ENCODE results near the gene KAZN.

KAZN gene

DNA sequence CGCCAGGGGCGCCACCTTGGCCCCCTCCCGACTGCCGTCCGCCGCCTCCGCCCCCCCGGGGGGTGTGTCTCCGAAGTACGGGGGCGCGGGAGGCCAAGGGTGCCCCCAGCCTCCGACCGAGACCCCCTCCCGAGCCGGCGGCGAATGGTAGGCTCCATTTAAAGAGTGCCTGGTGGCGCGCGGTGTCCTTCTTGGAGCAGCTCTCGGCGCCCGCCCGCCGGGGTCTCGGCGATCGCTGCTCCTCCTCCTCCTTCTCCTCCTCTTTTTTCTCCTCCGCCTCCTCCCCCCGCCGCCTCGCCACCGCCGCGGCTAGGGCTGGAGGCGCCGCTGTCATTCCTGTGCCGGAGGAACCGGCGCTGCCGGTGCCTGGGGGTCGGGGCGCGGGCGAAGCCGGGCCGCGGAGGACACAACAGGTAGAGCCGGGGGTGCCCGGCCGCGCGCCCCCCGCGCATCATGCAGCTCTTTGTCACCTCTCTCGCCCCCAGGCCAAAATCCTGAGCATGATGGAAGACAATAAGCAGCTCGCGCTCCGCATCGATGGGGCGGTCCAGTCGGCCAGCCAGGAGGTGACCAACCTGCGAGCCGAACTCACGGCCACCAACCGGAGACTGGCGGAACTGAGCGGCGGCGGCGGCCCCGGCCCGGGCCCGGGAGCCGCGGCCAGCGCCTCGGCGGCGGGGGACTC is at the start of gene KAZN:
KAZN (plus strand) TSS at position 188 of the 685 bp plus-strand sequence.
- Histone ChIP-seq H3K4me1 (ENCODE audit: control insufficient read depth, insufficient read depth, low read length, unreplicated experiment) (no peaks in the 10 kb centered on the region), H3K4me3 (ENCODE audit: low read depth, low read length) (peak within 1 kb of the TSS; percentile 68), H3K36me3 (ENCODE audit: insufficient read depth, low read length) (no peaks in the 10 kb centered on the region), H3K27ac (ENCODE audit: low read depth, low read length) (no peak within 1 kb of the TSS), H2AFZ (ENCODE audit: low read length, unreplicated experiment) (no peak within 1 kb of the TSS), H3K79me2 (ENCODE audit: control insufficient read depth, insufficient read depth, low read length, unreplicated experiment) (no peaks in the 10 kb centered on the region), H3K27me3 (ENCODE audit: insufficient read depth, low read length) (peaks cover 61% of the 10 kb centered on the region)

DNA sequence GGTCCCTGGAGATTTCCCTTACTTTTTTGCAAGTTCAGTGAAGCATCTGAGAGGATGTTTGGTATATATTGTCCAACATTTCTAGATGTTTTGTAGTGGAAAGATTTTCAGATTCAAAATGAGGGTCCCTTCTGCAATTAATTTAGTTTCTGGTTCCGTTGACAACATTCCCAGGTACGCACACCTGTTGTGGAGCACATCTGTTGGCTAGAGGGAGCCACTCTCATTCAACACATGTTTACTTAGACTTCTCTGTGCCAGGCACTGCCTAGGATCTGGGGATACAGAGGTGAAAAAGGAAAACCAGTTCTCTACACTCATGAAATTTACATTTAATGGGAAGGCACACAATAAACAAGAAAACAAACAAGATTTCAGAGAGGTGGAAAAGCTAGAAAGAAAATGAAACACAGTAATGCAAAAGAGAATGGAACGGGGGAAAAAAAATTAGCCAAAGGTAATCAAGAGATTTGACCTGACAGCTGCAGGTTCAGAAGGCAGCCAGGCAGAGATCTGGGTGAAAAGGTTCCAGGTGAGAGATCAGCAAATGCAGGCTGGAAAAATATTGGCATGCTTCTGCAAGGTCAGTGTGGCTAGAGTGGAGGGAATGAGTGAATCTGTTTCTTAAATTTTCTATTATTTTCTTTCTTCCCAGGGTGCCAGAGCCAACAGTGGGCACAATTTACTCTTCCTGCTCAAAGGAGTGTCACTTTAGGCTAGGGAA is 48.4 kb upstream of the KAZN start:
- Histone ChIP-seq H3K27me3 (ENCODE audit: insufficient read depth, low read length) (no peaks in the 10 kb centered on the region; the same call in 1 of the 2 replicates), H3K4me3 (ENCODE audit: low read depth, low read length) (no peak overlapping the region), H2AFZ (ENCODE audit: low read length, unreplicated experiment) (no peak overlapping the region)

DNA sequence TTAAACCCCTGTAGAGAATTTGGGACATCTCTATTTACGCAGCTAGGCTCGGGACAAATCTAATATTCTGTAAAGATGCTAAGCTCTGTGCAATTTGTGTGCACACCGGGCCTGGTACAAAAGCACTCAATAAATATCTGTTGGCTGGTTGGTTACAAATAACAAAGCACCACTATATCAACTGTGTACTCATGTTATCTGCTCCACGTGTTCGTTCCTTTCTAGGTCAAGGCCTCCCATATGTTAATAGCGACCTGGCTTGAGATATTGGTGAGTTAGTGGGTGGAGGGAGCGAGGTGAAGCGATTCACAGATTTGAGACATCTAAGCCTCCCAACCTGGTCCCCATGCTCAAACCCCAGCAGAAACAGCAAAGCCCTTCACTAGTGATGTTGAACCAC is 47.1 kb upstream of the KAZN start:
- Histone ChIP-seq H2AFZ (ENCODE audit: low read length, unreplicated experiment) (no peak overlapping the region), H3K27ac (ENCODE audit: low read depth, low read length) (no peak overlapping the region), H3K36me3 (ENCODE audit: insufficient read depth, low read length) (no peaks in the 10 kb centered on the region), H3K4me1 (ENCODE audit: control insufficient read depth, insufficient read depth, low read length, unreplicated experiment) (no peaks in the 10 kb centered on the region), H3K79me2 (ENCODE audit: control insufficient read depth, insufficient read depth, low read length, unreplicated experiment) (no peaks in the 10 kb centered on the region), H3K27me3 (ENCODE audit: insufficient read depth, low read length) (no peaks in the 10 kb centered on the region; the same call in 1 of the 2 replicates), H3K4me3 (ENCODE audit: low read depth, low read length) (no peak overlapping the region)

More for the DNA sequence above, 48.4 kb upstream of the KAZN start:
- H3K36me3 ChIP-seq (ENCODE audit: insufficient read depth, low read length), result no peaks in the 10 kb centered on the region
- H3K4me1 ChIP-seq (ENCODE audit: control insufficient read depth, insufficient read depth, low read length, unreplicated experiment), result no peaks in the 10 kb centered on the region
- H3K79me2 ChIP-seq (ENCODE audit: control insufficient read depth, insufficient read depth, low read length, unreplicated experiment), result no peaks in the 10 kb centered on the region
- no peak overlapping the region for H3K27ac ChIP-seq (ENCODE audit: low read depth, low read length)

DNA sequence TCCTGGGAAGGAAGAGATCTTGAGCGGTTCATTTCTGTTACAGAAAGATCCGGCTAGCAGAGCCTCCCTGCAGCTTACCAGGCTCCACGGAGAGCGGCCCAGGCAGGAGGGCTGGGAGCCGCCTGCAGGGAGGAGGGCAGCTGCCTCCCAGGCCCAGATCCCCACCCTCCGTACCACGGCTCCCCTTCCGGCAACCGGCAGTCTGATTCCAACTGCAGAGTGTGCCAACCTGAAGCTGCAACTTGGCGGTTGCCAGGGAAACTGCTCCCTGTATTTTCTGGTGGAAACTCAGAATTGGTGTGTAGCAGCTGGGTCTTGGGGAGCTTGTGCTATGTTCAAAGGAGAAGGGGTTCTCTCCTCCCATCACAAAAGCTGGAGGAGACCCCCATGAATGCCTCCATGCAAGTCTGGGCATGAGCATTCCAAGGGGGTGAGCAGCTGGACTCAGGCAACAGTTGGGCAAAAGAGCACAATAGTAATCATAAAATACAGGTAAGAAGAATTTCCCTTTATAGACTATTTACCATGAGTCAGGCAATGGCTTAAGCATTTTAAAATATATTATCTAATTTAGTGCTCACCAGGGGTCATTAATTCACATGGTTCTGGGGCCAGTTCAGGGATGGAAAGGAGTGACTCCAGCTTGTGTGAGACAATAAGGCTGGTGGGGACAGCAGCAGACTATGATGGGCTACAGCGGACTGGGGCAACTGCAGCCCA is 46.1 kb upstream of the KAZN start:
- no peaks in the 10 kb centered on the region for H3K4me1 ChIP-seq (ENCODE audit: control insufficient read depth, insufficient read depth, low read length, unreplicated experiment)
- H2AFZ ChIP-seq (ENCODE audit: low read length, unreplicated experiment), result no peak overlapping the region
- H3K79me2 ChIP-seq (ENCODE audit: control insufficient read depth, insufficient read depth, low read length, unreplicated experiment), result no peaks in the 10 kb centered on the region
- H3K4me3 ChIP-seq (ENCODE audit: low read depth, low read length), result no peak overlapping the region
- no peaks in the 10 kb centered on the region for H3K36me3 ChIP-seq (ENCODE audit: insufficient read depth, low read length)
- no peaks in the 10 kb centered on the region; the same call in 1 of the 2 replicates for H3K27me3 ChIP-seq (ENCODE audit: insufficient read depth, low read length)
- H3K27ac ChIP-seq (ENCODE audit: low read depth, low read length), result no peak overlapping the region

DNA sequence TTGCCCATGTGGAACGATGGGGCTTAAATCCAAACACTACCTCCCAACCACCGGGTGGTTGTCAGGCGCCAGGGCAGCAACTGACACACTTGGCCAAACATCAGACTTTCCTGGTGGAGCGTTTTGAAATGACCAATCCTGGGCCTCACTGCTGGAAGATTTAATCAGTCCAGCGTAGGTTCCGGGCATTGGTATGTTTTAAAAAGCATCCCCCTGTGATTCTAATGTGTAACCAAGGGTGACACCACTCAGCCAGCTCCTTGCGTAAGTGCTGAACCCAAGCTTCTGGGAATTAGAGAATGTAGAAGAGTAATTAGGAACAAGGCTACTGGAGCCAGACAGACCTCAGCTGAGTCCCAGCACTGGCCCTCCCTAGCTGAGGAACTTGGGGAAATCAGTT is 44.8 kb upstream of the KAZN start:
- H3K27me3 ChIP-seq (ENCODE audit: insufficient read depth, low read length), result no peaks in the 10 kb centered on the region; the same call in 1 of the 2 replicates
- no peak overlapping the region for H3K4me3 ChIP-seq (ENCODE audit: low read depth, low read length)
- H3K27ac ChIP-seq (ENCODE audit: low read depth, low read length), result no peak overlapping the region
- H3K36me3 ChIP-seq (ENCODE audit: insufficient read depth, low read length), result no peaks in the 10 kb centered on the region
- no peaks in the 10 kb centered on the region for H3K79me2 ChIP-seq (ENCODE audit: control insufficient read depth, insufficient read depth, low read length, unreplicated experiment)
- H3K4me1 ChIP-seq (ENCODE audit: control insufficient read depth, insufficient read depth, low read length, unreplicated experiment), result no peaks in the 10 kb centered on the region
- H2AFZ ChIP-seq (ENCODE audit: low read length, unreplicated experiment), result no peak overlapping the region

DNA sequence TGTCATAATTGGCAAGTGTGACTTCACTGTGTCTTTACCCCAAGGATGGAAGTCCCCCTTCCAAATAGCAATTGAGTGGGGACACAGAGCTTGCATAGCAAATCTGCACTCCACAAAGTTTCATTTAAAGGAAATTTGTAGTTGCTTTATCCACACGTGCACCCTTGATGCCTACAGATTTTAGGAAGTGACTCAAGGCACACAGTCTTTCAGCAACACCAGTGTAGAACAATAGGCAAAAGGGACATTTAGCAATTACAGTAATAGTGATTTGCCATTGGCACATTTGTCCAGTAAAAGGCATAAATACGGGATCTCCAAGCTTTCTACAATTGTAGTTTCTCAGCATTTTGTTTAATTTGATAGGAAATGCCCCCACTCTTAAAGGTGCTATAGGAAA is 43.4 kb upstream of the KAZN start:
- H3K4me1 ChIP-seq (ENCODE audit: control insufficient read depth, insufficient read depth, low read length, unreplicated experiment), result no peaks in the 10 kb centered on the region
- H3K27ac ChIP-seq (ENCODE audit: low read depth, low read length), result no peak overlapping the region
- no peaks in the 10 kb centered on the region for H3K79me2 ChIP-seq (ENCODE audit: control insufficient read depth, insufficient read depth, low read length, unreplicated experiment)
- H2AFZ ChIP-seq (ENCODE audit: low read length, unreplicated experiment), result no peak overlapping the region
- no peaks in the 10 kb centered on the region for H3K36me3 ChIP-seq (ENCODE audit: insufficient read depth, low read length)
- no peaks in the 10 kb centered on the region; the same call in 1 of the 2 replicates for H3K27me3 ChIP-seq (ENCODE audit: insufficient read depth, low read length)
- no peak overlapping the region for H3K4me3 ChIP-seq (ENCODE audit: low read depth, low read length)

DNA sequence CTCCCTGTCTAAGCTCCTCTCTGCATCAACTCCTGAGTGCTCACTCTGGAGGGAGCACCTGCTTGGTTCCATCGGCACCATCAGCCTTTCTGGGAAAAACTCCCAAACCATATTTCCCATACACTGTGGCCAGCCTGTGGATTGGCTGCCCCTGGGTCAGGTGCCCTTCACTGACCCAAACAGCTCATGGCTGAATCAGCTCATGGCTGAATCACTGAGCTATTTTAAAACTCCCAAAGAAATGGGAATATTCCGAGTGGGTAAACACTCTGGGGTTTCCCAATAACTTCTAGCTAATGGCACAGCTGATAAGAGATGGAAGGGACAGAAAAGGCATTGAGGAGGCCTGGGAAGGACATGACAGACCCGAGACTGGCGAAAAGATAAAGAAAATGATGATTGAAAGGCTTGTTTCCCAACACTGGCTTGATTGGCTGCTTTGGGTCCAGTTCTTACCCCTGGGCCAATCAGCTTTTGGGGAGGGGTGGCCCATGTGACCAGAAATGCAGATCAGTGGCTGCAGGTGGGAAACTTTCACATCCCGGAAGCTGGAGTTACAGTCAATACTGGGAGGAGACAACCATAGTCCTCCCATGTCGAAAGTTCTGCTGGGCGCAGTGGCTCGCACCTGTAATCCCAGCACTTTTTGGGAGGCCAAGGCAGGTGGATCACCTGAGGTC is 37.3 kb upstream of the KAZN start:
- Histone ChIP-seq H3K27me3 (ENCODE audit: insufficient read depth, low read length) (no peaks in the 10 kb centered on the region), H3K27ac (ENCODE audit: low read depth, low read length) (no peak overlapping the region), H2AFZ (ENCODE audit: low read length, unreplicated experiment) (no peak overlapping the region)

DNA sequence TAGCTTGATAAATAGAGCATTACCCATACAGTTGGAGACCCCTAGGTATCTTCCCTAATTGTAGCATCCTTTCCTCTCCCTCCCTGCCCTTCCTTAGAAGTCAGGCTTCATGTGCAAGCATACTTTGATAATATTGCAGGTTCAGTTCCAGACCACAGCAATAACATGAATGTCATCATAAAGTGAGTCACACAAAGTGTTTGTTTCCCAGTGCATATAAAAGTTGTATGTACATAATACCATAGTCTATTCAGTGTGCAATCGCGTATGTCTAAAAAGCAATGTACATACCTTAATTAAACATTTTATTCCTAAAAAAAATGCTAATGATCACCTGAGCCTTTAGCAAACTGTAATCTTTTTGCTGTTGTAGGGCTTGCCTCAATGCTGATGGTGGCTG is 33.4 kb upstream of the KAZN start:
- Histone ChIP-seq H3K27me3 (ENCODE audit: insufficient read depth, low read length) (no peaks in the 10 kb centered on the region), H3K79me2 (ENCODE audit: control insufficient read depth, insufficient read depth, low read length, unreplicated experiment) (no peaks in the 10 kb centered on the region), H3K36me3 (ENCODE audit: insufficient read depth, low read length) (no peaks in the 10 kb centered on the region), H2AFZ (ENCODE audit: low read length, unreplicated experiment) (no peak overlapping the region), H3K4me3 (ENCODE audit: low read depth, low read length) (no peak overlapping the region), H3K4me1 (ENCODE audit: control insufficient read depth, insufficient read depth, low read length, unreplicated experiment) (no peaks in the 10 kb centered on the region), H3K27ac (ENCODE audit: low read depth, low read length) (no peak overlapping the region)

More for the DNA sequence above, 37.3 kb upstream of the KAZN start:
- Histone ChIP-seq H3K36me3 (ENCODE audit: insufficient read depth, low read length) (no peaks in the 10 kb centered on the region), H3K4me3 (ENCODE audit: low read depth, low read length) (no peak overlapping the region), H3K79me2 (ENCODE audit: control insufficient read depth, insufficient read depth, low read length, unreplicated experiment) (no peaks in the 10 kb centered on the region), H3K4me1 (ENCODE audit: control insufficient read depth, insufficient read depth, low read length, unreplicated experiment) (no peaks in the 10 kb centered on the region)

DNA sequence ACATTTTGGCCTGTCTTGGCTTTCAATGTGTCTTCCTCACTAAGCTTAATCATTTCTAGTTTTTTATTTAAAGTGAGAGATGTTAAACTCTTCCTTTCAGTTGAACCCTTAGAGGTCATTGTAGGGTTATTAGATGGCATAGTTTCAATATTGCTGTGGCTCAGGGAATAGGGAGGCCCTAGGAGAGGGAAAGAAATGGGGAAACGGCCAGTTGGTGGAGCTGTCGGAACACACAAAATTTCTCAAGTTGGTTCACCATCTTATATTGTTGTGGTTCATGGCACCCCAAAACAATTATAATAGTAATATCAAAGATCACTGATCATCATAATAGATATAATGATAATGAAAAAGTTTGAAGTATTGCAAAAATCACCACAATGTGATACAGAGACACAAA is 31.4 kb upstream of the KAZN start:
- no peaks in the 10 kb centered on the region for H3K27me3 ChIP-seq (ENCODE audit: insufficient read depth, low read length)

DNA sequence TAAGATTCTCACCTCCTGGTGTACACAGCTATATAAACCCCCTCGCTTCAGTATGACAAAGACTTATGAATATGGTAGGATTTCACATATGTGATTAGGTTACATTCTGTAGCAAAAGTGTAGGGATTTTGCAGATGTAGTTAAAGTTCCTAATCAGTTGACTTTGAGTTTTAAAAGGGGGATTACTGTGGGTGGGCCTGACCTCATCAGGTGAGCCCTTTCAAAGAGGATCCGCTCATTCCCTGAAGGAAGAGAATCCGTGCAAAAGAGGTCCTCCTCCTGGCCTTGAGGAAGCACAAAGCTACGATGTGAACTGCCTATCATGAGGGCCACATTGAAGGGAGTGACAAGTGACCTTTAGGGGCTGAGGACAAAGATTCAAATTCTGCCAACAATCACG is 30.6 kb upstream of the KAZN start:
- Histone ChIP-seq H3K4me1 (ENCODE audit: control insufficient read depth, insufficient read depth, low read length, unreplicated experiment) (no peaks in the 10 kb centered on the region), H3K27ac (ENCODE audit: low read depth, low read length) (no peak overlapping the region), H2AFZ (ENCODE audit: low read length, unreplicated experiment) (no peak overlapping the region), H3K27me3 (ENCODE audit: insufficient read depth, low read length) (no peaks in the 10 kb centered on the region), H3K79me2 (ENCODE audit: control insufficient read depth, insufficient read depth, low read length, unreplicated experiment) (no peaks in the 10 kb centered on the region), H3K36me3 (ENCODE audit: insufficient read depth, low read length) (no peaks in the 10 kb centered on the region), H3K4me3 (ENCODE audit: low read depth, low read length) (no peak overlapping the region)

More for the DNA sequence above, 31.4 kb upstream of the KAZN start:
- no peaks in the 10 kb centered on the region for H3K36me3 ChIP-seq (ENCODE audit: insufficient read depth, low read length)
- no peak overlapping the region for H3K4me3 ChIP-seq (ENCODE audit: low read depth, low read length)
- no peak overlapping the region for H2AFZ ChIP-seq (ENCODE audit: low read length, unreplicated experiment)
- H3K27ac ChIP-seq (ENCODE audit: low read depth, low read length), result no peak overlapping the region
- no peaks in the 10 kb centered on the region for H3K79me2 ChIP-seq (ENCODE audit: control insufficient read depth, insufficient read depth, low read length, unreplicated experiment)
- H3K4me1 ChIP-seq (ENCODE audit: control insufficient read depth, insufficient read depth, low read length, unreplicated experiment), result no peaks in the 10 kb centered on the region

Data from ACC112 (cell line).